ENCODE results near the gene TMEM240.
"Not testable (repeated sequence)": the region's sequence is repeated elsewhere in the genome, so short reads cannot be mapped to it uniquely, and the experiment has no call there.

DNA sequence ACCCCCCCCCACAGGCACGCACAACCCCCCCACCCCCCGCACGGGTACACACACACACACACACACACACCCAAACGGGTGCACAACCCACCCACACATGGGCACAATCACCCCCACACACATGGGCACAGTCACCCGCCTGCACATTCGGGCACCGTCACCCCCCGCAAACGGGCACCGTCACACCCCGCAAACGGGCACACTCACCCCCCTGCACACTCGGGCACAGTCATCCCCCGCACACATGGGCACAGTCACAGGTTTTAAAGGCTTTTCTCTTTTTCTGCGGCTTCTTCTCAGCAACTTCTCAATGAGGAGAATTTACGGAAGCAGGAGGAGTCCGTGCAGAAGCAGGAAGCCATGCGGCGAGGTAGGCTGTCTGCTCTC is 21.8 kb downstream of the TMEM240 start:
- TF ChIP-seq POLR2AphosphoS5, EP300 (IDR thresholded peaks at IDR 0.05): not testable (repeated sequence)
